Activated T-cell treated with anti-CD3 and anti-CD28 coated beads for 4 hours (primary cell): Measurements from ENCODE around the gene HIRIP3.
A peak's percentile ranks its signal among the peaks of the same experiment; 100 is the strongest.
"Not testable (repeated sequence)": the region's sequence is repeated elsewhere in the genome, so short reads cannot be mapped to it uniquely, and the experiment has no call there.

Source experiments
- DNase-seq: peaks from one replicate; pipeline ENCODE4 v3.0.0-alpha.2; 2020

Gene HIRIP3

DNA sequence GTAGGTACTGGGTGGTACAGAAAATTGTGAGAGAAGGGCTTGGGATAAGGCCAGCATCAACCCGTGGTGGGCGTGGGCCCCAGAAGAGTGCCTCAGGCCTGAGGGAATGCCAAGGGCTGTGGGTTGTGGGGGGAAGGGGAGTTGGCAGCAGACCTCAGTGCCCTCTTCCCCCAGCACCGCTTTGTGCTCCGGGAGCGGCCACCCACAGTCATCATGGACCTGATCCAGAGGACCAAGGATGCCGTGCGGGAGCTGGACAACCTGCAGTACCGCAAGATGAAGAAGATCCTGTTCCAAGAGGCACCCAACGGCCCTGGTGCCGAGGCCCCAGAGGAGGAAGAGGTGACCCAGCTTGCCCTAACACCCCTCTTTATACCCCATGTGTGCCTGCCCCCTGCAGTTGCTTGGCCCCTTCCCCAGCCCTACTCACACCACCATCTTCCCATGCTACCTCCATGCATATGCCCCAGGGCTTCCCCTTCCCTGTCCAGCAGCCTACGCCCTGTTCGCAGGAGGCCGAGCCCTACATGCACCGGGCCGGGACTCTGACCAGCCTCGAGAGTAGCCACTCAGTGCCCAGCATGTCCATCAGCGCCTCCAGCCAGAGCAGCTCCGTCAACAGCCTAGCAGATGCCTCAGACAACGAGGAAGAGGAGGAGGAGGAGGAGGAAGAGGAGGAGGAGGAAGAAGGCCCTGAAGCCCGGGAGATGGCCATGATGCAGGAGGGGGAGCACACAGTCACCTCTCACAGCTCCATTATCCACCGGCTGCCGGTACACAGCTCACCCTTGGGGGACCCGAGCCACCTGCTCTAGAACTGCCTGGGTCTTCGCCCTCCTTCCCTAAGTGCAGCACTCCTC is 12.6 kb downstream of the HIRIP3 start:
- no peak for DNase-seq

DNA sequence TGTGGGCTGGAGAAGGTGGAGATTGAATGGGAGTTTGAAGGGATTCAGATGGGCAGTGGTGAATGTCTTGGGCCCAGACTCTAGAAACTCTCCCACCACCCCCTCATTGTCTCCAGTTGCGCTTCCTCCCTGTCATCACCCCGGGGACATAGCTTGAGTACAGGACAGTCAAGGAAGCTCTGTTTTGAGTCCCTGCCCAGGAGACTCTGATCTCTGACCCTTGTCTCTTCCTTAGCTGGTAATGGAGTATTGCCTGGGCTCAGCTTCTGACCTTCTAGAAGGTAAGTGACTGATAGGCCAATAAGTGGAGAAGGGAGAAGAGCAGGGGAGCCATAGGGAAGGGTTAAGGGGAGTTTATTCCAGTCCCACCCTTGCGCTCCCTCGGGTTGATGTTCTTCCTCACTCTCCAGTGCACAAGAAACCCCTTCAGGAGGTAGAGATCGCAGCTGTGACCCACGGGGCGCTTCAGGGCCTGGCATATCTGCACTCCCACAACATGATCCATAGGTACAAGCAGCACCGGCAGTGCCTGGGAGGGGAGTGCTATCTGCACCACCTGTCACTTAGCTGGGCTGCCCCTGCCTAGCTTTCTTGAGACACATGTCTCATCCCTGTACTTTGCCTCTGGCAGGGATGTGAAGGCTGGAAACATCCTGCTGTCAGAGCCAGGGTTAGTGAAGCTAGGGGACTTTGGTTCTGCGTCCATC is 16.7 kb downstream of the HIRIP3 start:
- no peak for DNase-seq

DNA sequence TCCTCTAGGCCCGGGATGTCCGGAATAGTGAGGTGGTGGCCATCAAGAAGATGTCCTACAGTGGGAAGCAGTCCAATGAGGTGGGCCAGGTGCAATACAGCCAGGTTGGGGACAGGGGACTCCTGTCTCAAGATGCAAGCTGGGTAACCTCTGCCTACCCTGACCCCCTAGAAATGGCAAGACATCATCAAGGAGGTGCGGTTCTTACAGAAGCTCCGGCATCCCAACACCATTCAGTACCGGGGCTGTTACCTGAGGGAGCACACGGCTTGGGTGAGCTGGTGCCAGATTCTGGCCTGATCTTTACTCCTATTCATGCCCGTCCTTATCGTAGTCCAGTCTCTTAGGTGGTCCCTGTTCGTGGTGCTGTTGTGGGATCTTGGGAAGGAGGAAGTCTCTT is 17.3 kb downstream of the HIRIP3 start:
- DNase-seq, result no peak

DNA sequence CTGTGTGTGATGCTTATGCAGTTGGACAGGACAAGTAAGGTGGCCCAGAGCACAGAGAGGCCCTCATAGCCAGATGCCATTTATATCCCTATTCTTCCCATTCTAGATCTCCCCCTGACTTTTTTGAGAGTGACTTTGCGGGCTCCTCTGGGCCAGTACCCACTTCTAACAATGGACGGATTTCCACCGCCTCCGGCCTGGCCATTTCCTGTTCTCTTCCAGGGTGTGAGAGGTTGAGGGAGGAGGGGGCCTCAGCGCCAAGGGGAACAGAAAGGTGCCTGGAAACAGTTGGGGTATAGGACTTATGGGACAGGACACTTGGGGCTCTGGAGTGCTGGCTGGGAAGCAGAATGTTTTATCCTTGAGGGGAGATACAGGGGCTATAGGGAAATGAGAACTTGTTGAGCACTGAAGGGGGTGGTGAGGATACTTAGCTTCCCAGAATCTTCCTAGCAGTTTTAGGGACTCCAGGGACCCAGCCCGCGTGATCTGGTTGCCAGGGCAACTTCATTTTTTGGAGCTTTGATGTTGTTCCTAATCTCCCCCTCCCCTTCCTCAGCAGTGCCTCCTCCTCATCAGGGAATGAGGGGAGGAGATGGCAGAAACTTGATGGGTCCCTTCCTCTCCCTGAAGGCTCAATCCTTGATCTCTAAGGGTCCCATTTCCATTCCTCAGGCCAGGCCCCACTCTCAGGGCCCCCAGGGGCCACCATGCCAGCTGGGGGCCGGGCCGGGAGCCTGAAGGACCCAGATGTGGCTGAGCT is 18.2 kb downstream of the HIRIP3 start:
- DNase-seq, result no peak

DNA sequence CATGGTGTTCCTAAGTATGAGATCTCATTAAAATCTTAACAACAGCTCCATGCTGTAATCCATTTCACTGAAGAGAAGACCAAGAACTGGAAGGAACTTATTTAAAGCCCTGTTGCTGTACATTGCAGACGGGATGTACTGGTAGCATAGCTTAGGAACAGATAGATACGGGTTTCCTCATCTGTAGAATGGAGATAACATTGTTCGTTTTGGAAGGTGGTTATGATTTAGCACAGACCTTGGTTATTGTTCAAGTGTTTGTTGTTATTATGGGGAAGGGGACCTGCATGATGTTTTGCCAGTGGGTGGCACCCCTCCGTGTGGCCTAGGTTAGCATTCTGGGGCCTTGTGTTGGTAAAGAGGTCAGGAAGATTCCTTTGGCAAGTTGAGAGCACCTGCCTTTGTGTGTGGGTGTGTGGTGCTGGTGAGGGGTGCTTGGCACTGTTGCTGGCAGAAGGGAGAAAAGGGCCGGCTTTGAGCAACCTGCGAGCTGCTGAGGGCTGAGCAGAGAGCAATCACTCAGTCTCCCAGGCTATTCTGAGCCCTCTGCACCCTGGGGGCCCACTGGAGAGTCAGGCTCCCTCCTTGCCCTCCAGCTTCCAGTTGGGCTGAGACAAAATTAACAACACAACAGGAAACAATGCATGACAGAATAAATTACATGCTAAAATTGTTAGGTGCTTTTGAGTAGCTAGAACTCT is 19.5 kb downstream of the HIRIP3 start:
- no peak for DNase-seq

DNA sequence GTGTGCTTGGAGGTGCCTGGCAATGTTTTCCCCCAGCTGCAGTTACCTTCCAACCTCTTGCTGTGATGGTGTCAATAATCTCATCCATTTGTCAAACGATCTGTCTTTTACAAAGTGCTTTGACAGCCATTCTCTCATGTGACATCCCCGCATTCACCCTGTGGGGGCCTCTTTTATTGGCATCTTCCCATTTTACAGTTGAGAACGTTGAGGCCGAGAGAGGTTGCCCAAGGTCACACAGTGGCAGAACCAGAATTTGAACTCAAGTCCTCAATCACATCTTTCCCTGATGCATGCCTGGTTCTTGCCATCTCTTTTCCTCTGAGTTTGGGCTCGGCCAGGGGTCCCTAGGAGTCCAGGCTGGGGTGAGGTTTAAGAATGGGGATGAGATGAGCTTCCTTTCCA is 20.3 kb downstream of the HIRIP3 start:
- no peak for DNase-seq

DNA sequence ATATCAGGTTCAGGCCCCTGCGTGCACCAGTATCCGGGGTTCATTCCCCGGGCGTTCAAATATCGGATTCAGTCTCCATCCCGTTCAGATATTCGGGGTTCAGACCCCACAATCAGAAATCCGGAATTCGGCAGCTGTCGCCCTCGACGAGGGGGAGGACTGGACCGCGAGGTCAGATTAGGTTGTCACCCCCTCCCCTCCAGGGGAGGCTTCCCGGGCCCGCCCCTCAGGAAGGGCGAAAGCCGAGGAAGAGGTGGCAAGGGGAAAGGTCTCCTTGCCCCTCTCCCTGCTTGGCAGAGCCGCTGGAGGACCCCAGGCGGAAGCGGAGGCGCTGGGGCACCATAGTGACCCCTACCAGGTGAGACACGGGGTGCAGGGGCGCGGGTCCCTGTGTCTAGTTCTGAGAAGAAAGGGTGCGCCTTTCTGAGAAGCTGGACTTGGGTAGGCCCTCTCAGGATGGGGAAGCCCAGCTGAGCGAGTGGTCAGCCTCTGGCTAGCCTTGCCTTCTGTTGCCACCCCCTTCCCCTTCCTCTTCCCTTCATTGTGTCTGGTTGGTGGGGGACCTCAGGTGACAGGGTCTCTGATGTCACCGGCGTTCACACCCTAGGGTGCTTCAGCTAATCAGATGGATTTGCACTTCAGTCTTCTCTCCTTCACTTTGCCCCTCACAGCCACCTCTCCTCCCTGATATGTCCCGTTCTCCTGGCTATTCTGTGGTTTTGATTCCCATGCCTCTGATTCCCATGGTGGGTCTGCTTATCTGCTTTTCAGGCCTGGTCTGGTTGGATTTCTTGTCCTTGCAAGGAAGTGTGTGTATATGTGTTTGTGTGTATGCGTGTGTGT is 20.9 kb downstream of the HIRIP3 start:
- DNase-seq, result no peak

DNA sequence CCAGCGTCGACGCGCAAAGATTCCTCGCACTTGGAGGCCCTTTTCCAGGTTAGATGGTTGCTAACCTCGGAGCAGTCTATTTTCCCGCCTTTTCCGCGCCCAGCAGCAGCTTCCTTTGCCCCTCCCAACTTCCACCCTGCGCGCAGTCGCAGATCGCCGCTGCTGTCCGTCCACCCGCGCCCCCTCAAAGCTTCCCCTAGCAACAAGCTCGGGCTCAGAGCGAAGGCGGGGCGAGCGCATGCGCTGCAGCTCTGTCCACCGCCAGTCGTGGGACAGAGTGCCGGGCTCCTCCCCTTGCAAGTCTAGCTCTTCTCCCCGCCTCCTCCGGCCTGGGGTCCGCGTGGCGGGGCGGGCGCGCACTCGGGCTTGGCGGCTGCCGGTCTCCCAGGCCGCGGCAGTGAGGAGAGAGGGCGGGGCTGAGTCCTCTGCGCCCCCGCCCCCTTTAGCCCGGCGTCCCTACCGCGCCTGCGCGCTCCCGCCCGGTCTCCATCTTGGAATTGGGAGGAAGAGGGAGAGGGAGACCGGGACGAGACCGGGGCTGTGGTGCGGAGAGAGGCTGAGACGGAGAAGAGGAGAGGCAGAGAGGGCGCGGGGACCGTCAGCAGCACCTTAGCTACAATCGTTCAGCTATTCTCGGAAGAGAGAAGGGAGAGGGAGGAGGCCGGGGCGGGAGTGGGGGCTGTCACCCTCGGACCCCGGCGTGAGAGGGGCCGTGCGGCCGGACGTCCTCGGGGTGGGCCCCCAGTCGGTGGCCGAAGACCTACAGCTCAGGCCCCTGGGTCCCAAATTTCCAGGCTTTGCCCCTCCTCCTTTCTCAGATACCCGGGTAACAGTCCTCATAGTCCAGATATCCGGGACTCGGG is 21.8 kb downstream of the HIRIP3 start, which contains the start of gene TAOK2:
Gene TAOK2 (plus strand): TSS at position 485 of the 863 bp plus-strand sequence. CDS start 3,905 bp downstream, outside the sequence.
- DNase-seq, result peak; percentile 77

DNA sequence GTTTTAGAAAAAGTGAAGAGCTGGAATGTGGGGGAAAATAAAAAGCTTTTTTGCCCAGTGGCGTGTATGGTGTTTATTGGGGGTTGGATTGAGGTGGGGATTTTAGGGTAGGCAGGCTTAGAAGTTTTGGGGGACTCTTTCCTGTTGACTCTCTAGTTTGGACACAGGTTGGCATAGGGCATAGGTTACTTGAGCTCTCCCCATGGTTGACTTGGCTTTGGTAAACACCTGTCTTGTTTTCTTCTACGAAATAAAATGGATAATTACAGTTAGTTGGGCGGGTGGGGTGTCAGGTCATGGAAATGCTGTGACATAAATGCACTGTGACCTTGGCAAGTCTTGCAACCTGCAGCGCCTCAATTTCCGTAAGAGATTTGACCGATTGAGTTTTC is 22.4 kb downstream of the HIRIP3 start:
- no peak for DNase-seq

DNA sequence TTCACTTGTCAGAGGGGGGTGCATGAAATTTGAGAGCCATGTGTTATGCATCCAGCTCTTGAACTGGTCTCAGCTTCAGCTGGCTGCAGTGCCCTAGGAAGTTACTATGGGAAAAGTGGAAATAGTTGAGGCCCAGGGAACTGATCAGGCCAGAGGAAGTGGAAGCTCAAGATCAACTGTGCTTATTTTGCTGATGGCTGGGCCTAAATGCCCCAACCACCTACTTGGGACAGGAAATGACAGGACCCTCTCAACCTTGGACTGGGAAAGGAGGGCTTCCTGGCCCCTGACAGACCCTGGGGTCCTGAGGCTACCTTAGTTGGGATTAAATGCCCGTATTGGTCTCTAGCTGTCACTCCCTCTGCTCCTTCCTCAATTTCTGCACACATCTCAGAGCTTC is 22.9 kb downstream of the HIRIP3 start:
- DNase-seq, result no peak

DNA sequence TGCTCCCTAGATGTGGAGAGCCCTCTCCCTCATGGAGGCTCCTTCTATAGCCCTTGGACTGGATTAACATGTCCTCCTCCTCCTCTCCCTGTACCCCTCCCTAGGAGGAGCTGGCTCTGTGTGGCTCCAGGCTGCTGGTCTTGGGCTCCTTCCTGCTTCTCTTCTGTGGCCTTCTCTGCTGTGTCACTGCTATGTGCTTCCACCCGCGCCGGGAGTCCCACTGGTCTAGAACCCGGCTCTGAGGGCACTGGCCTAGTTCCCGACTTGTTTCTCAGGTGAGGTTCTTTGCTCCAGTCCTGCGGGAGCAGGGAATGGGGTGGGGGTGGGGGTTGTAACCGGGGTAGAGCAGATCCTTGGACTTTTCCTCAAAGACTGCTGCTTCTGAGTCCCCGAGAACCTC is 24.1 kb downstream of the HIRIP3 start:
- DNase-seq, result no peak

DNA sequence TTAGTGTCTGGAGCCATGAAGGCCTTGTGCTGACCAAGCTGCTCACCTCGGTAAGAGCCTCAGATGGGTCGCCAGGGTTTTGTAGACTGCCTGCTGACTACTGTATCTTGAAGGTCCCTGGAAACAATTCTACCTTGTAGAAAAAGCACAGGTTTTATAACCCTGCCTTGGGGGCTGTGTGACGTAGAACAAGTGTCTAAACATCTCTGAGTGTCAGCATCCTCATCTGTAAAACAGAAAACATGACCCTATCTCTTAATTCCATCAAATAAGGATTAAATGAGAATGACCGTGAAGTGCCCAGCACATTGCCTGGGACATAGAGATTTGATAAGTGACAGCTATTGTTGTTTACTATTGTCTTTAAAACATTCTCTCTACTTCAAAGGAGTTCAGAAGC is 27.2 kb downstream of the HIRIP3 start:
- no peak for DNase-seq

DNA sequence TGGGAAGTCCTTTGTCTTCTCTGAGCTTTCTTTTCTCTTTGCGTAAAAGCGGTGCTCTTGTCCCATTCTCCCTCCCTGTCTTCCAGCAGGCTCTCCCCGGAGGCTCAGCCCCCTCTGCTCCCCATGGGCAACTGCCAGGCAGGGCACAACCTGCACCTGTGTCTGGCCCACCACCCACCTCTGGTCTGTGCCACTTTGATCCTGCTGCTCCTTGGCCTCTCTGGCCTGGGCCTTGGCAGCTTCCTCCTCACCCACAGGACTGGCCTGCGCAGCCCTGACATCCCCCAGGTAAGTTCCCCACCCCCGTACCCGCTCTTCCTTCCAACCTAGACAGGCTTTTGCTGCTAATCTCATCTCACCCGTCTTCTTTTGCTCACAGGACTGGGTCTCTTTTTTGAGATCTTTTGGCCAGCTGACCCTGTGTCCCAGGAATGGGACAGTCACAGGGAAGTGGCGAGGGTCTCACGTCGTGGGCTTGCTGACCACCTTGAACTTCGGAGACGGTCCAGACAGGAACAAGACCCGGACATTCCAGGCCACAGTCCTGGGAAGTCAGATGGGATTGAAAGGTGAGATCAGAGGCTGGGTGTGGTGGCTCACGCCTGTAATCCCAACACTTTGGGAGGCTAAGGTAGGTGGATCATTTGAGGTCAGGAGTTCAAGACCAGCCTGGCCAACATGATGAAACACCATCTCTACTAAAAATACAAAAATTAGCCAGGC is 32.2 kb downstream of the HIRIP3 start:
- no peak for DNase-seq

DNA sequence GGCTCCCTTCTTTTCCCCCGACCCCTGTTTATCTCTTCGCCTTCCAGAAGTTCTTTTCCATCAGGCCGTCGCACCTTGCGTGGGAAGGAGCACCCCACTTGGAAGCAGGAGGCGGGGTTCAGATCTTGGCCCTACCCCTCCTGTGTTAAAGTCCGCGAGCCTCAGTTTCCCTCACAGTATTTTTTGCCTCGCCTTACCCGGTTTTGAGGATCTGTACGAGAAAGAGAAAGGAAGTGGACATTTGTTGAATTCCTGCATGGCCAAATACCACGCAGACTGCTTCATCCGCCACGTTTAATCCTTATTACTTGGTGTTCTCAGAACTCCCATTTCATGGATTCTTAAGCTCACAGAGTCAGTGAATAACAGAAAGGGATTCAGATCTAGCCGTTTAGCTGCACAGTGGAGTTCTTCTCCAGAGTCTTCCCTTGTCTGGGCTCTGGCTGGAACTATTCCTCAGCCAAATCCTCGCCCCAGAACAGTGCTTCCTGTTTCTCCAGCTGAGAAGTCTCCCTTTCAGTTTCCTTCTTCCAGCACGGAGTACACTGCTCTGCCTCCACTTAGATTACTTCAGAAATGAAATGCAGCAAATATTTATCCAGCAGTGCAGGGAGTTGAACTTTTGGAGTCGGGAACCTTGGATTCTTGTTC is 32.9 kb downstream of the HIRIP3 start:
- DNase-seq, result no peak

DNA sequence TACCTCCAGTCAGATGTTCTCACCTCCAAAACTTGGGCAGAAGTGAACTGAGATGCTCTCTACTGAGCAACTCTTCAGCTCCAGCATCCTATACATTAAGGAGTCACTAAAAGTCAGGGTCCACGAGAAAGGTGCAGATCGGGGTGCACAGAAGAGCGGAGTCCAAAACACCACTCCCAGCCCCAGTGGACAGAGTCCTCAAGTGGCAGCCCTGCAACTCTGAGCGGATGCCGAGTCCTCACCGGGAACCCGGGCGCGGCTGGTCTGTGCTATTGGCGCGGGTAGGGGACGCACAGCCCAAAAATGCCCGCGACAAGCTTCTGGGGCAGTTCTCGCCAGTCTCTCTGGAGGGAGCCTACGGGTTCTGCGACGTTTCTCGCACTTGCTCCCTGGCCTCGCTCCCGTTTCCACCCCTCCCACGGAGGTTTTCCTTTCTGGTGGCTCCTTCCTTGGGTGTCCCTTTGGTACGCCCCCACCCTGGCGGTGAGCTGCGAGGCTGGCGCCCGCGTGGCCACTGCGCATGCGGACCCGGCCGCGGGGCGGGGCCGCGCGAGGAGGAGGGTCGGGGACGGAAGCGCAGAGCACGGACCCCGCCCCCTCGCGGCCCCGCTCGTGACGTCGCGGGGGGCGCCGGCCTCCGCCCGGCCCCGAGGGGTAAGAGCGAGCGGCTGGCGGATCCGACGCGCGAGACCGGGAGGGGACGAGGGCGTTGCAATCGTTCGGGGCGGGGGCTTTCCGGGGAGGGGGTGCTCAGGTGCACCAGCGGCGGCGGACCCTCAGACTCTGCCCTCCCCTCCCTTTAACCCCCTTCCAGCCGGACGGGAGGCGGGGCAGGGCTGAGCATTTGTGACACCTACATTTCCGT is 33.7 kb downstream of the HIRIP3 start, which contains the start of gene TMEM219:
Gene TMEM219 (plus strand): TSS at position 601 of the 865 bp plus-strand sequence. CDS start 1,065 bp downstream, outside the sequence.
- DNase-seq, result peak; percentile 89

DNA sequence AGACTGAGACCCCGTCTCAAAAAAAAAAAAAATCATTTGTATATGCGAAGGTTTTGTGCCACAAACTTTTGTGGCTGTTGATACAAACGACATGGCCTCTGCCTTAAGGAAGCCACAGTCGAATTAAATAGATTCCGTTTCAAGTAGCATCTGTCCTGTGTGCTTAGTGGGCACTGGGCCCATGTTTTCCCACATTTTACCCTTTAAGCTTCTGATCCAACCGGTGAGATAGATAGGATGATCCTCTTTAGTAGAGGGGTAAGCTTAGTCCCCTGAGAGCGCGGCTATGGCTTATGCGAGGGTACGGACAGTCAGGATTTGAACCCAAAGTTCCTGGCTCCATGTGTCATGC is 34.3 kb downstream of the HIRIP3 start:
- no peak for DNase-seq

DNA sequence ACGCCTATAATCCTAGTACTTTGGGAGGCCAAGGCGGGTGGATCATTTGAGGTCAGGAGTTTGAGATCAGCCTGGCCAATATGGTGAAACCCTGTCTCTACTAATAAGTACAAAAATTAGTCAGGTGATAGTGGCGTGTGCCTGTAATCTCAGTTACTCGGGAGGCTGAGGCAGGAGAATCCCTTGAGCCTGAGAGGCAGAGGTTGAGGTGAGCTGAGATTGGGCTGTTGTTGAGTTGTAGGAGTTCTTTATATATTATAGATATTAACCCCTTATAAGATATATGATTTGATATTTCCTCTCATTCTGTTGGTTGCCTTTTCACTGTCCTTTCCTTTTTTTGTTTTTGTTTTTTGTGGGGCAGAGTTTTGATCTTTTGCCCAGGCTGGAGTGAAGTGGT is 35.6 kb downstream of the HIRIP3 start:
- DNase-seq, result not testable (repeated sequence)

DNA sequence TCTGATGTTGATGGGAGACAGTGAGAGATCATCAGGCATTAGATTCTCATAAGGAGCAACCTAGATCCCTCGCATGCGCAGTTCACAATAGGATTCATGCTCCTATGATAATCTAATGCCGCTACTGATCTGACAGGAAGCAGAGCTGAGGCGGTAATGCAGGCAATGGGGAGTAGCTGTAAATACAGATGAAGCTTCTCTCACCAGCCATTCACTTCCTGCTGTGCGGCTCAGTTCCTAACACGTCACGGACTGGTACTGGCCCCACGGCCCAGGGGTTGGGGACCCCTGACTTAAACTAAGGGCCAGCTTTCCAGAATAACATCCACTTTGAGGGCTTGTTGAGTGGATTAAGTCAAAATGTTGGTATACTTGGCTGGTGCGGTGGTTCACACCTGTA is 36.1 kb downstream of the HIRIP3 start:
- no peak for DNase-seq

DNA sequence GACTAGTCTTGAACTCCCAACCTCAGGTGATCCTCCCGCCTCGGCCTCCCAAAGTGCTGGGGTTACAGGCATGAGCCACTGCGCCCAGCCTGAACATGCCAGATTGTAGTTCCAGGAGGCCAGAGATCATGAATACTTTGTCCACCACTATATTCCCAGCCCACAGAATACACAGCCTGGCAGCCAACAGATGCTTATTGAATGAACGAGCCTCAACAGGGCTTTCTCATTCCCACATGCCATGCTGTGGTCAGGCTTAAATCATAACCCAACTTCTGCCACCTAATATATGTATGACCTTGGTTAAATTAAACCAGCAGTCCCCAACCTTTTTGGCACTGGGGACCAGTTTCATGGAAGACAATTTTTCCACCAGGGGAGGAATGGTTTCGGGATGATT is 36.7 kb downstream of the HIRIP3 start:
- no peak for DNase-seq
